Stimulated activated CD8-positive, alpha-beta memory T cell treated with anti-CD3 and anti-CD28 coated beads, Interleukin-7, amount 100 ng/mL, for 4 hours (primary cell): ENCODE results near the gene SLMAP.

ENCODE experiments used
- DNase-seq, 2 donors: peaks; one replicate each; pipeline ENCODE4 v3.0.0-alpha.2; 2020; ENCODE audit warnings: low read depth in 2 of 2

The SLMAP gene, protein sequence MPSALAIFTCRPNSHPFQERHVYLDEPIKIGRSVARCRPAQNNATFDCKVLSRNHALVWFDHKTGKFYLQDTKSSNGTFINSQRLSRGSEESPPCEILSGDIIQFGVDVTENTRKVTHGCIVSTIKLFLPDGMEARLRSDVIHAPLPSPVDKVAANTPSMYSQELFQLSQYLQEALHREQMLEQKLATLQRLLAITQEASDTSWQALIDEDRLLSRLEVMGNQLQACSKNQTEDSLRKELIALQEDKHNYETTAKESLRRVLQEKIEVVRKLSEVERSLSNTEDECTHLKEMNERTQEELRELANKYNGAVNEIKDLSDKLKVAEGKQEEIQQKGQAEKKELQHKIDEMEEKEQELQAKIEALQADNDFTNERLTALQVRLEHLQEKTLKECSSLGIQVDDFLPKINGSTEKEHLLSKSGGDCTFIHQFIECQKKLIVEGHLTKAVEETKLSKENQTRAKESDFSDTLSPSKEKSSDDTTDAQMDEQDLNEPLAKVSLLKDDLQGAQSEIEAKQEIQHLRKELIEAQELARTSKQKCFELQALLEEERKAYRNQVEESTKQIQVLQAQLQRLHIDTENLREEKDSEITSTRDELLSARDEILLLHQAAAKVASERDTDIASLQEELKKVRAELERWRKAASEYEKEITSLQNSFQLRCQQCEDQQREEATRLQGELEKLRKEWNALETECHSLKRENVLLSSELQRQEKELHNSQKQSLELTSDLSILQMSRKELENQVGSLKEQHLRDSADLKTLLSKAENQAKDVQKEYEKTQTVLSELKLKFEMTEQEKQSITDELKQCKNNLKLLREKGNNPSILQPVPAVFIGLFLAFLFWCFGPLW

DNA sequence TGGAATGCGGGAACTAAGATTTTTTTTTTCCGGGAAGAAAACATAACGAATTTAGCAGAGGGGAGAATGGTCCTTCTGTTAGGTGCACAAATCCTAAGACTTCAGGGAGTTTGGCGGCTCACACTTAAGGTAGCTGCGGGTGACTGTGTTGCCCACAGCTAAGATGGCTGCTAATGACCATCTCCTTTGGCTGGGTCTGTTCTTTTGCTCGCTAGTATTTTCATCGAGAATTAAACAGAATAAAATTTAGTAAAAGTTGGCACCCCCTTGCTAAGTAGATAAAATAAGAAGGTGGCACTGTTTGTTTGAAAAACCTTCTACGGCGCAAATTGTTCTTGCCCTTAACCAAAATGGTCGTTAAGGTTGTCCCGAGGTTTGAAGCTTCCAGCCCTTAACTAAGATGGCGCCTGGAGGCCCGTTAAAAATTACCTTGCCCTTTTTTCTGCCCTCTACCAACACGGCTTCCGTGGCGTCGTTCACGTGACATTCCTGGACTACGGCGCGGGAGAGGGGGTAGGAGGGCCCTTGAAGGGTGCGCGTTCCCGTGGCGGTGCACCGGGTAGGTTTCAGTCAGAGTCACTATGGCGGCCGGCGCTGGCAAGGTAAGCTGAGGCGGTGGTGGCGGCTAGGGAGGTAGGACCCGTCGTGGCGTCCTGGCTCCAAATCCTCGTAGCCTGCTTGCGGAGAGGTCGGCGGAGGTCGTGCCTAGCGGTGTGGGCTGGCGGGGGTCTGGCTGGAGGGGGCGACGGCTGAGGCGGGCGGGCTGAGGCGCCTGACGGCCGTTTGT lies at the start of gene SLMAP:
TSS of gene SLMAP (plus strand) at position 569 of the 787 bp plus-strand sequence. CDS start 1,343 bp downstream, outside the sequence.
- peak; percentile 93 to 95 for DNase-seq

DNA sequence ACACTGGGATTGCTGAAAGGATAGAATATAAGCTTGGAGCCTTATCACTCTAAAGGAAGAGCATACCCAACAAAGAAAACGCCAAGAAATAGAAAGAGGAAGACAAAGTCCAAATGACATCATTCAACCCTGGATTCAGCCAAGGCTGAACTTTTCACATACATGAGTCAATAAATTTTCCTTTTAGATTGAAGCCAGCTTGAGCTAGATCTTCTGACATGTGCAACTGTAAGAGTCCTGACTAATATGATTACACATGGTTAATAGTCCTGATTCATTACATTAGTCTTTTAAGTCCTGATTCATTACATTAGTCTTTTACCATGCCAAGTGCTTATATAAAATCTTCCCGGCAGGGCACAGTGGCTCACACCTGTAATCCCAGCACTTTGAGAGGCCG lies 49.6 kb upstream of the SLMAP start:
- no peak for DNase-seq

DNA sequence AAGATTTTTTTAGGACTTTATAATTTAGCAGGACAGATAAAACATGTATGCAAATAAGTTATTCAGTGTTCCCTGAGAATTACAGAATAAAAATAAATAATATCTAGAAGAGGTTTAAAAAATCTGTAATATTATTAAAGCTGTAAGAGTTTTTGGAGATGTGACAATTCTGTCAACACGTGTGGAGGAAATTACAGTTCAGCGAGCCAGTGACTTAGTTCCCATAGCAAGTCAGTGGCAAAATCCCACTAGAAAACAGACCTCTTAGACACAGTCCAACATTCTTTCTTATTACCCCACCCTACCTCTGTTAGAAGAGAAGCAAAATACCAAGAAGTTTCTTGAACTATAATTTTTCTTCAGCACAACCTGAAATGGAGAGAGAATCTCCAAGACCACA lies 47.1 kb upstream of the SLMAP start:
- DNase-seq = no peak

DNA sequence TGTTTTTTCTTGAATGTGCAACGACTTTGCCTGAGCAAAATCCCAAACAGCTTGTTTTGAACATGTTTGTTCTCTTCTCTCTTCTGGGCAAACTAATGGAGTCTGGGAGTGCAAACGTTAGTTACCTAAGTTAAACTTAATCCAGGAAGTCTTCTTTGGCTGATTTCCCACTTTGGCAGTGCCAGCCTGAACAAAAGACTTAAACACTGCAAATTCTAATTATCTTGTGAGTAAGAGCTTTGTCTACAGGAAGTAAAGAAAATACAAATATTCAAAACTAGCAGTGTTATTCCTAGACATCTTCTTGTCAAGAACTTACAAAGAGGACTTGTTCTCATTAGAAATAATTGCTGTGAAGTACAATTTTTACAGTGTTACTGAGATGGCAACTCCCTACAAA lies 46.5 kb upstream of the SLMAP start:
- no peak for DNase-seq

DNA sequence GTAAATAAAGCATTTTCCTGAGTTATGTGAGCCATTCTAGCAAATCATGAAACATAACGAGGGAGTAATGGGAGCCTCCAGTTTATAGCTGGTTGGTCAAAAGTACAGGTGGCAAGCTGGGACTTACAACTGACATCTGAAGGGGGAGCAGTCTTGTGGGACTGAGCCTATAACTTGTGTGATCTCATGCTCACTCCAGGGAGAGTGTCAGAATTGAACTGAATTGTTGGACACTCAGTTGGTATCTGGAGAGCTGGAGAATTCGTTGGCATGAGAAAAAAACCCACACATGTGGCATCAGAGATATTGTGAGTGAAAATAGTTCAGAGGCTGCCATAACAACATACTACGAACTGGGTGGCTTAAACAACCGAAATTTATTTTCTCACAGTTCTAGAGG lies 40.4 kb upstream of the SLMAP start:
- DNase-seq = no peak

DNA sequence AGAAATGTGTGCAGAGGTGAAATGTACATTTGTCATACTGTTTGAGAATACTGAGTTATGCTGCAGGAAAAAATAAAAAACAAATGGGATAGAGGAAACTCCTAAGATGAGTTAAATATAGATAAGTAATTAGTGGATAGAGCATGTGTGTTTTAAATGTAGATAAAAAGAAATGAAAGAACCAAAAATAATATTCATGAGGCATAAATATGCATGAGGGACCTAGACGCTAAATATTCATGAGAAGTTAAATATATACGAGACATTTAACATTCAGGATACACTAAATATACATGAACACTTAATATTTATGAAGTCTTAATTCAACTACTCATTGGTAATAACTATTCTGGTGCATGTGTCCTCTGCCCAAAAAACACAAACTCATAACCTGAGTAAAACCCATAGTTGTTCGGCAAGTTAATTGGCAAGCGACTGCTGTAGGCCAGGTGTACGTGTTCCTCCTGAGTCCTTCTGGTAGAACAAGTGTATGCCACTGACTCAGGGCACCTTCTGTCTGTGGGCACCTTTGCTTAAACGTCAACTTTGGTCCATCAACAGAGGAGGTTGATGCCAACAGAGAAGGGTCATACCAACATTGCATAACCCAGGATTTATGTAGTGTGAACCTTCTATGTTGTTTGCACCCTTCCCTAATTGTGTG lies 38.8 kb upstream of the SLMAP start:
- DNase-seq = no peak

DNA sequence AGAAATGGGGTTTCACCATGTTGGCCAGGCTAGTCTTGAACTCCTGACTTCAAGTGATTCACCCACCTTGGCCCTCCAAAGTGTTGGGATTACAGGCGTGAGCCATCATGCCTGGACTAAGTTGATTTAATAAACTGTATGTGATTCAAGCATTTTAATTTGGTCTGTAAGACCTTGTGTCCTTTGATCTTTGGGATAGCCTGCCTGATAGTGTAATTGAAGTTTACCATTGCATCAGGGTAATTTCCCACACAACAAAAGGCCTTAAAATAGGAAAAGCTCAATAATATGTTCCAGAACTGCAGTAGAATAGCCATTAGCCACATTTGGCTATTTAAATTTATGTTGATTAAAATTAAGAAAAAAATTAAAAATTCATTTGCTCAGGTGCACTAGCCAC lies 38.0 kb upstream of the SLMAP start:
- DNase-seq = no peak

DNA sequence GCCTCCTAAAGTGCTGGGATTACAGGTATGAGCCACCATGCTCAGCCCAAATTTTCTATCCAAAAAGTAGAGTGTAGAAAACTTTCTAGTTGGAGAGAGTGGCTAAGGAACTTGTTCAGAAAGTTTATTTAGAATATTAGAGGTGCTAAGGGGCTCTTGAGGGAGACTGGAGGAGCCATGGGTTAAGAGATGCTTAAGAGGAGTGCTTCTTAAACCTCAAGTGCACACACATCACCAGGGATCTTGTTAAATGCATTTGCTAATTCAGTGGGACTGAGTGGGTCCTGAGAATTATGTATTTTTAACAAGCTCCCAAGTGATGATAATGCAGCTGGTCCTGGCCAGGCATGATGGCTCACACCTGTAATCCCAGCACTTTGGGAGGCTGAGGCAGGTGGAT lies 29.7 kb upstream of the SLMAP start:
- no peak for DNase-seq

DNA sequence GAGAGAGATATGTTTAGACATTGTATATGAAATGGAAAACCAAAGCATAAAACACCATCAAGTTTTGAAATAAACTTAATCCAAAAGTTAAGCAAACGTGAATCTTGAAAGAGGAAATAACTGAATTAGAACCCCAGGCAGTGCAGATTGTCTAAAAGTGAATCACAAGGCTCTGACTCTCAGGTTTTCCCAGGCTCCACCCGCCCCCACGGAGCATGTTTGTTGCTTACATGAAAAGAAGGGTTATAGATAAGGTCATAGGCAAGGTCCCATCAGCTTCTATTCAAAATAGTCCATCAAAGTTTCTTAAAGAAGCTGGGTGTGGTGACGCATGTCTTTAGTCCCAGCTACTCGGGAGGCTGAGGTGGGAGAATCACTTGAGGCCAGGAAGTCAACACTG lies 29.0 kb upstream of the SLMAP start:
- no peak for DNase-seq

DNA sequence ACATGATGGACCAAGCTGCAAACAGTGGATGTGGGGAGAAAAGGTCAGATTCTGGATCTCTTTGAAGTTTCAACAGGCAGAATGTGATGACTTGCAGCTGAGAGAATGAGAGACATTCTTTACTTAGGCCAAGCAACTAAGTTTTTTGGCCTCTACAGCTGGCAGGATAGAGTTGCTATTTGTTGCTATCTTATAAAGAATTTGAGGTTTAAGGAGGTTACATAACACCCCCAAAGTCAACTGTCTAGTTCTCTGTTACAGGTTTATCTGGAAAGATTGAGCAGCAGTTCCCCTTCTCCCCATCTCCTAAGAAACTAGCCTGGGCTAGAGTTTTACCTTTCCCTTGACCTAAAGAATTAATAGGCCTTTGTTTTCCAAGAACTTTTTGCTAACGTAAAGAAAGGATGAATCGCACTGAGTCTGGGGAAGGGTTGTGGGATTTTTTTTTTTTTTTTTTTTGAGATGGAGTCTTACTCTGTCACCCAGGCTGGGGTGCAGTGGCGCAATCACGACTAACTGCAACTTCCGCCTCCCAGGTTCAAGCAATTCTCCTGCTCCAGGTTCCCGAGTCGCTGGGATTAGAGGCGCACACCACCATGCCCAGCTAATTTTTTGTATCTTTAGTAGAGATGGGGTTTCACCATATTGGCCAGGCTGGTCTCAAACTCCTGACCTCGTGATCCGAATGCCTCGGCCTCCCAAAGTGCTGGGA lies 26.6 kb upstream of the SLMAP start:
- DNase-seq = no peak

DNA sequence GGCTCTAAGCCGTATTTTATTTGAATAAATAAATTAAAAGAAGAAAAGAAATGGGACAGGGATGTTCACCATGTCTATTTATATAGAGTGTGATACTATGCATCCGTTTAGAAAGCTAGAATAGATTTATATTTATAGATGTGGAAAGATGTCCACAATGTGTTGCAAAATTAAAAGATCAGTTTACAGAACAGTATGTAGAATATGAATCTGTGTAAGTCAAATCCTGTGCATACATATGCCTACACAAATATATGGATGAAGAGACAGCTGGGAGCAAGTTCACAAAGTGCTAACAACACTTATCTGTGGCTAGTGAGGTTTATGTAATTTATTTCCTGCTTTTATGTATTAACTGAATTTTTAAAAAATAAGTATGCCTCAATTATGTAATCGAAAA lies 25.4 kb upstream of the SLMAP start:
- no peak for DNase-seq

DNA sequence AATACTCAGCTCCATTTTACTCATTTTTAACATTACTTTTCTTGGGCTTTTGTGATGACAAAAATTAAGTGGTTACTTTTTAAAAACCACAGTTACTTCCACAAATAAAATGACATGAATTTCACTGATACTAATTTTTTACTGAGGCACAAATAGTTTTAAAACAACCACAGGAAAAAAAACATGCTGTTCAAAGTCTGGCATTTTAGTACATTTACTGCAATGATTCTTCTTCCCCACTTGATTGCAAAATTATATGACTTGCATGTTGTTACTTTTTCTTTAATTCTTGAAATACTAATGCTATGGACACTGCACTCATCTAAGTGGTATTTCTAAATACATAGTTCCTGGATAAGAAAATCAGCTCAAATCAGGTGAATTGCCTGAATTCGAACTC lies 24.8 kb upstream of the SLMAP start:
- DNase-seq = no peak

DNA sequence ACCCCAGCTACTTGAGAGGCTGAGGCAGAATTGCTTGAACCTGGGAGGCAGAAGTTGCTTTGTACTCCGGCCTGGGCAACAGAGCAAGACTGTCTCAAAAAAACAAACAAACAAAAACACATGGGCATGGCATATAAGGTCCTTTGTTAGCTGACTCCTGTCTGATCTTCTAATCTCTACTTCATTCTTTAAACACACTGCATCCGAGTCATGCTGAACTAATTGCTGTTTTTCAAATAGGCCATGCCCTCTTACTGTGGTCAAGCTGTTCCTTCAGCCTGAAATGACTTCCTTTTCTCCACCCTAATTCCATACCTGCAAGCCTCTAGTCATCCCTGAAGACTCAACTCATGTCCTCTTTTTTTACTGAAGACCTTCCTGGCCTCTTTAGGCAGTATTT lies 22.3 kb upstream of the SLMAP start:
- no peak for DNase-seq

DNA sequence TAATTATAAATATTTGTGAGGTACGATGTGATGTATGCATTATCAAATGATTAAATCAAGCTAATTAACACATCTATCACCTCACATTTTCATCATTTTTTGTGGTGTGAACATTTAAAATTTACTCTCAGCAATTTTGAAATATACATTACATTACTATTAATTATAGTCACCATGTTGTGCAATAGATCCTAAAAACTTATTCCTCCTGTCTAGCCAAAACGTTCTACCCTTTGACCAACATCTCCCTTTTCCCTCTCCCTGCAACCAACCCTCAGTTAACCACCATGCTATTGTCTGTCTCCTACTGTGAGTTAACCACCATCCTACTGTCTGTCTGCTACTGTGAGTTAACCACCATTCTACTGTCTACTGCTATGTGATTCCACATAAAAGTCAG lies 20.7 kb upstream of the SLMAP start:
- no peak for DNase-seq

DNA sequence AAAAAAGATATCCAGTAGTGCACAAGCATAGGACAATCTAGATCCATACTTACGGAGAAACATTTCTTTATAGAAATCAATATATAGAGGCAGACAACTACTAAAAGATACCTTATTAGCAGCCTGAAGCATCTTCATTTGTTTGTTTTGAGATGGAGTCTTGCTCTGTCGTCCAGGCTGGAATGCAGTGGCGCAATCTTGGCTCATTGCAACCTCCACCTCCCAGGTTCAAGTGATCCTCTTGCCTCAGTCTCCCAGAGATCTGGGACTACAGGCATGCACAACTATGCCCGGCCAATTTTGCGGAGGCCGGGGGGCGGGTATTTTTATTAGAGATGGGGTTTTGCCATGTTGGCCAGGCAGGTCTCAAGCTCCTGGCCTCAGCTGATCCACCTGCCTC lies 18.3 kb upstream of the SLMAP start:
- DNase-seq = no peak

DNA sequence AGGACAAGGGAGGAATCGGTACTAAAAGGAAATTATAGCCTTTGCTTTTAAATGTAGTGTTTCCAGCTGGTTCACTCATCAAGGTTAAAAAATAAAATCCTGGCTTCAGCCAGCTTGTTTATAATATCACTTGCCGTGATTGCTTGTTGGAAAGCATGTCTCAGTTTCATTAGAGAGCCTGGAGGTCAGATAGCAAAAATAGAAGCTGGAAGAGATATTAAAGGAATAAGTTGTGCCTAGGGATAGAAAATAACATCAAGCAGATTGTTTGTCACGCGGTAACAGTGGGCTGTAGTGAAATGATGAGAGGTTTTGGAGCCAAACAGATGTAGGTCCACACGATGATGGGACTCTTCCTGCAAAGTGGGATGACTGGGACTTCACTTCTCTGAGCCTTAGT lies 17.7 kb upstream of the SLMAP start:
- DNase-seq = no peak

DNA sequence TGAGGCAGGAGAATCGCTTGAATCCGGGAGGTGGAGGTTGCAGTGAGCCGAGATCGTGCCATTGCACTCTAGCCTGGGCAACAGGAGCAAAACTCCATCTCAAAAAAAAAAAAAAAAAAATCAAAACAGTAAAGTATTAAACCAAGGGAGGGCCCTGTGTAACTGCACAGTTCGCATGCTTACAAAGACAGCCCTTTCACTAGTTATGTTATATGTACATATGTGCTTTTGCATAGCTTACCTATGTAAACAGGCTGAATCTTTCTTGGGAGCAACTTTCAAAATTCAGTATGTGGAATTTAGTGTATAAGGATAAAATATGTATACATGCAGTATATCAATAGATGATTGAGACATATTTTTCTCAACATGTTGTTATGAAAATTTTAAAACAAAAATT lies 16.1 kb upstream of the SLMAP start:
- DNase-seq = no peak

DNA sequence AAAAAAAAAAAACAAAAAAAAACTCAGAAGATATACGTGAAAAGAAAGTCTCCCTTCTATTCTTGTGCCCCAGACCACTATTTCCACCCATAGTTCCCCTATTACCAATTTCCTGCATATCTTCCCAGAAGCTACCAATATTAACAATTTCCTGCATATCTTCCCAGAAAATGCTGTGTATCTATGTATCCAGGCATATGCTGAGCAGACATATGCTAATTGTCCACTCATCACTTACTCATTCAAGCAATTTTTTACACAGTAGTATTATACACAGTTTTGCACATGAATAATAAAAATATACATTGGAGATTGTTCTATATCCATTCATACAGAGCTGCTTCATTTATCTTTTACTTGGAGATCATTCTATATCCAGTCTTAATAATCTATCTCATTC lies 12.6 kb upstream of the SLMAP start:
- DNase-seq = no peak

DNA sequence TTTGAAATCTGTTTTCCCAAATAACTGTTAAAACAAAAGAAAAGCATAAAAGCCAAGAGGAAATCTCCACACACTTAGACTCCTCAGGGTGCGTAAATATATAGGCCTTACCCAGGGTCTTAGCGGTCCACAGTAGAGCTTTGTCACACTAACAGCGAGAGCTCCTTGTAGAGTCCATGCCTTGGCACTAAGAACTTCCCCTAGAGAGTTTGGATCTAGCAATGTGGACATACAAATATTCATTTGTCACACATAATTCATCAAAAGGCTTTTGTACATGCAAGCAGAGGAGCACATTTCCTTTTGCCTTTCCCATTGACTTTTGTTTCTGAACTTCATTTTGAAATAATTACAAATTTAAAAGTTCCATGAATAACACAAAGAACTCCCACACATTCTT lies 11.0 kb upstream of the SLMAP start:
- no peak for DNase-seq

DNA sequence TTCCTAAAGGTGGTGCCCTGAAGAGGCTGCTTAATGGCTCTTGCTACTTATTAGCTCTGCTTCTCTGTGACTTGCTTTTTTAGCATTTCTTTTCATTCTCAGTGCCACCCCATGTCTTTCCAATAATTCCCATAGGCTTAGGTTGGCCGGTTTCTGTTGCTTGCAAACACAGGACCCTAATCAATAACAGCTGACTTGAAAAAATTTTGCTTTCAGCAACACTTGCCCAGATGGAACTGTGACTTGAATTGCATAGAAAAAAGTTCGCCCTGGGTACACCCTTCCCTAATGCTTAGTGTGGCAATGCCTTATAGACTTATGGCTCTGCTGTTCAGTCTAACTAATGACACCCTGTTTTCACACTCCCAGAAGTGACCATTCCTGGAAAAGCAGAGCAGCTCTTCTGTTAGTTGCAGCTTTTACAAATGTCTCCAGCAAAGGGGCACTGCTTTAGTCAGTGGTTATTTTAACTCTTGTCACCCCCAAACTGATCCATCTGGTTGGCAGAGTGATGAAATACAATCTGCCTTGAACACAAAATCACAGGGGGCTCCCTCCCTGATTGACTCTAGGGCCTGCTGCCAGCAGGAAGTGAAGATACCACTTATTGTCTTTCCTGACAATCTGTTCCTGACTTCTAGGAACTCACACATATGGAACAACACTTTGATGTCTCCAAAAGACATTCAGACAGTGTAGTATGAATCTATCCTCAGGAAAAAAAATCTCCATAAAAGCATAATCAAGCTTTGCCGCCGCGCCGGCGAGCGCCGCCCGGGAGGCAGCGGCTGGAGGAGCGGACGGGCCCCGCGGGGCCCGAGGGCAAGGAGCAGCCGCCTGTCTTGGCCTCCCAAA lies 9.7 kb upstream of the SLMAP start:
- DNase-seq = no peak
